ENCODE data around the gene TAMALIN.
A peak's percentile ranks its signal among the peaks of the same experiment; 100 is the strongest.

The TAMALIN gene

DNA sequence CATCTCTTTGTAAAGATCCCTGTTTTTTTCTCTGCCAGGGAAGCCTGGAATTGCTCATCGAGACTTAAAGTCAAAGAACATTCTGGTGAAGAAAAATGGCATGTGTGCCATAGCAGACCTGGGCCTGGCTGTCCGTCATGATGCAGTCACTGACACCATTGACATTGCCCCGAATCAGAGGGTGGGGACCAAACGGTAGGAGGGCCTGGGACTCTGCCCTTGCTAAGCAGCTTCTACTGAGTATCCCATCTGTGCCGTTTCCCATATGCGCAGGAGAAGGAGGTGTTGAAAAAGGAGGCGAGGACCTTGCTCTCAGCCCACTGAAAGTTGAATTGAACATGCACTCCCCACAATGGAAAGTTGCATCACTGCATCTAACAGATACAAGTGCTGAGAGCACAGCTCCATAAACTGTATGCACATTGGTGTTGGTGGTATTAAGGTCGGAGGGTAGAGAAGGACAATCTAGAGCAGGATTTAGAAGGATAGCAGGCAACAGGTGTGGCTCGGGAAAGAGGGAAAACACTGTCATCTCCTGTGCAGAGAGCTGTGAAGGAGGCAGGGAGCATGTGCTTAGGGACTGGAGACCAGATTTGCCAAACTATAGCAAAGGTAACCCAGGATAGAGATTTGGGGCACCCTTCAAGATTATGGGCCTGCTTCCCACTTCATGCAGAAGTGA lies 21.5 kb upstream of the TAMALIN start:
- no peak for DNase-seq

DNA sequence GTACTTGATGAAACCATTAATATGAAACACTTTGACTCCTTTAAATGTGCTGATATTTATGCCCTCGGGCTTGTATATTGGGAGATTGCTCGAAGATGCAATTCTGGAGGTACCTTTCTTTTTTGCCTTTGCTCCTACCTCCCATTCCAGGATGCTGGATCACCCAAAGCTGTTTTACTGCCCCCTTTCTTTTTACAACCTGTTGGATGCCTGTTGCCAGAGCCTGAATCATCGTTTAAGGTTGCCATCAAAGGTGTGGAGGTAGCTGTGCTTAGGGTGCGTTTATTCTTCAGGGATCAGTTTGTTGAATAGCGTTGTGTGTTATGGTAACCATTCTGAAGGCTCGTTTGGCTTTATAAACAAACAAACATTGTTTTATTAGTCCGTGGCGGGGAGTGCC lies 19.9 kb upstream of the TAMALIN start:
- DNase-seq: no peak

DNA sequence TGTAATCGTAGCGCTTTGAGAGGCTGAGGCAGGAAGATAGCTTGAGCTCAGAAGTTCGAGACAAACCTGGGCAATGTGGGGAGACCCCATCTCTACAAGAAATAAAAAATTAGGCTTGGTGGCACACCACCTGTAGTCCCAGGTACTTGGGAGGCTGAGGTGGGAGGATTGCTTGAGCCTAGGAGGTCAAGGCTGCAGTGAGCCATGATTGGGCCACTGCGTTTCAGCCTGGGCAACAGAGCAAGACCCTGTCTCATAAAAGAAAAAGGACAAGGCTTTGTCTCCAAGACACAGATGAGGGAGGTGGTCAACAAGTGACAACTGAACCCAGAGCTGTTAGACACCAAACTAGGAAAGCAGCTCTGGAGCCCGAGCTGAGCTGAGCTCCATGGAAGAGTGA lies 14.5 kb upstream of the TAMALIN start:
- no peak for DNase-seq

DNA sequence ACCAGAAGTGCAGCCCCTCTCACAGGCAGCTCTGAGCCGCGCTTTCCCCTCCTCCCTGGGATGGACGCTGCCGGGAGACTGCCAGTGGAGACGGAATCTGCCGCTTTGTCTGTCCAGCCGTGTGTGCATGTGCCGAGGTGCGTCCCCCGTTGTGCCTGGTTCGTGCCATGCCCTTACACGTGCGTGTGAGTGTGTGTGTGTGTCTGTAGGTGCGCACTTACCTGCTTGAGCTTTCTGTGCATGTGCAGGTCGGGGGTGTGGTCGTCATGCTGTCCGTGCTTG lies 12.3 kb upstream of the TAMALIN start:
- no peak for DNase-seq

DNA sequence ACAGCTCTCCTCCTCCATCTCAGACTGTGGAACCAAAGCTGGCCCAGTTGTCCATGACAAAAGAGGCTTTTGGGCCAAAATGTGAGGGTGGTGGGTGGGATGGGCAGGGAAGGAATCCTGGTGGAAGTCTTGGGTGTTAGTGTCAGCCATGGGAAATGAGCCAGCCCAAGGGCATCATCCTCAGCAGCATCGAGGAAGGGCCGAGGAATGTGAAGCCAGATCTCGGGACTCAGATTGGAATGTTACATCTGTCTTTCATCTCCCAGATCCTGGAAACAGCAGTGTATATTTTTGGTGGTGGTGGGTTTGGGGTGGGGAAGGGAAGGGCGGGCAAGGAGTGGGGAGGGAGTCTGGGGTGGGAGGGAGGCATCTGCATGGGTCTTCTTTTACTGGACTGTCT lies 11.8 kb upstream of the TAMALIN start:
- DNase-seq: no peak

DNA sequence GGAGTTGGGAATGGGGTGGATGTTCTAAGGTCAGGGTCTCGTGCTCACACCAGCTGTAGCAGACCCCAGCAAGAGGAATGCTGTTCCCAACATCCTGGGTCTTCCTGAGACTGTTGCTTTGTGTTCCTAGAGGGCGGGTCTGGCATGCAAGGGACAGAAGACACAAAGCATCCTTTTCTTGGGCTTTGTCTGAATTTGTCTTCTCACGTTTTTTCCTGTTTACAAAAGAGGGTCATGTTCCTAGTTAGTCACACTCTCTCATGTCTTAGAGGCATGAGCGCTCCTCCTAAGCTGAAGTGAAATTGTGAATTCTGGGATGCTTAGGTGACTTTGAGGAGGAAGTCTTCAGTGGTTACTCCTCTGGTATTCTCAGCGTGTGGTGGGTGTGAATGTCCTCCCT lies 9.6 kb upstream of the TAMALIN start:
- DNase-seq: no peak

DNA sequence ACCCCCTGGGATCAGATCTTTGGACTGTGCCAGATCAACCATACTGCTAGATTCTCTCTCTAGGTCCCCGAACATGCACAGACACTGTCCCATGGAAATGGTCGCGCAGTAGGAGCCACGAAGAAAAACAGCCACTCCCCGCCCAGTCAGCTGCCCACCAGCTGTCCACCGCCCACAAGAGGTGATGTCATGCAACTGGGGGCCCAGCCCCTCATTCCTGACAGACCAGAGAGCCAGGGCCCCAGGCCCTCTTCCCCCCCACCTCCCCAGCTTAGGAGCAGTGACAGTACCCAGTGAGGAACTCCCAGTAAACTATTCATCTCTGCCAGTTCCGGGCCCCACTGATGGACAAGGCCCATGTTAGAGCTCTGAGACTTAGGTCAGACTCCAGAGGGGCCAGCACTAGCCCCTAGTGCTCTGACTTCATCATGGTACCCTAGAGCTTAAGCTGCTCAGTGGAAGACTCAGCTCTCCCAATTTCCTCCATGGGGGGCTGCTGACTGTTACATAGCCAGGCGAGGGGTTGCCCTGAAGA lies 3.7 kb upstream of the TAMALIN start:
- DNase-seq: no peak

DNA sequence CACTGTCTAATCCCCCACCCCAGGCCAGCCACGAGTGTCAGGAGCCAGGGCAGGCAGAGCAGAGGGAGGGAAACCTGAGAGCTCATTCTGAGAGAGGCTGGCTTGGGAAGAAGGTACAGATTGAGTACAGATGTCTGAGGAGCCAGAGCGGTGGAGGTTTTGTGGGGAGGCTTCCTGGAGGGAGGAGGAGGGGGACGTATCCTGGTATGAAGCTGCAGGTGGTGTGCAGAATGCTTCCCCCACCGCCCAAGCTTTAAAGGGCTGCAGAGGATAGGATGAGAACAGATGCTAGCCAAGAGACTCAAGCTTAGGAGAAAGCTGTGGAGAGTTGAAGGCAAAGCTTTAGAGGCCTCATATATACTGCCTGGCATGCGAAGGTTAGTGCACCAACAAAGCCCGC lies 3.2 kb upstream of the TAMALIN start:
- peak; percentile 78 to 90 for DNase-seq

DNA sequence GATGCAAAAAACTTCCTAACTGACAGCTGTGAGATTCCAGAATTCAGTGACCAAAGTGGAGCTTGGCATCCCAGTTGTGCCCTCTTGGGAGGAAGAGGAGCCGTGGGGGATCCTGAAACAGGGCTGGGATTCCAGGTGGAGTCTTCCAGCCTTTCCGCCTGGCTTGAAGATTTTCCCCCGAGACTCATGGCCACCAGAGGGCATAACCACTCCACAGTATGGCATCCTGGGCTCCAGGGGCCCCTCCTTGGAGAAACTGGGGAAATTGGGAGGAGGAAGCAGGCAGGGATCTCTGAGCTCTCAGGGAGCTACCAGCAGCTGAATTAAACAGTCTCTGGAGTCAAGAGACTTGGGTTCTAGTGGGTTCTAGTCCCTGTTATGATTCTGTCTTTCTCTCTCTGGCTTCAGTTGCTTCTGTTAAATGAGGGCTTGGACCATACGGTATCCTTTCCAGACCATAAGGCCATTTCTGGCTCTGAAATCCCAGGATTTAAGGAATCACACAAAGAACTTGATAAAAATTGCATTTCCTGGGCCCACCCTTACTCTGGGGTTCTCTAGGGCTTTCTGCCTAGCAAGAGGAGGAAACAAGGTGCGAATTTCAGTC lies 2.6 kb upstream of the TAMALIN start:
- DNase-seq: peak; percentile 78 to 84

DNA sequence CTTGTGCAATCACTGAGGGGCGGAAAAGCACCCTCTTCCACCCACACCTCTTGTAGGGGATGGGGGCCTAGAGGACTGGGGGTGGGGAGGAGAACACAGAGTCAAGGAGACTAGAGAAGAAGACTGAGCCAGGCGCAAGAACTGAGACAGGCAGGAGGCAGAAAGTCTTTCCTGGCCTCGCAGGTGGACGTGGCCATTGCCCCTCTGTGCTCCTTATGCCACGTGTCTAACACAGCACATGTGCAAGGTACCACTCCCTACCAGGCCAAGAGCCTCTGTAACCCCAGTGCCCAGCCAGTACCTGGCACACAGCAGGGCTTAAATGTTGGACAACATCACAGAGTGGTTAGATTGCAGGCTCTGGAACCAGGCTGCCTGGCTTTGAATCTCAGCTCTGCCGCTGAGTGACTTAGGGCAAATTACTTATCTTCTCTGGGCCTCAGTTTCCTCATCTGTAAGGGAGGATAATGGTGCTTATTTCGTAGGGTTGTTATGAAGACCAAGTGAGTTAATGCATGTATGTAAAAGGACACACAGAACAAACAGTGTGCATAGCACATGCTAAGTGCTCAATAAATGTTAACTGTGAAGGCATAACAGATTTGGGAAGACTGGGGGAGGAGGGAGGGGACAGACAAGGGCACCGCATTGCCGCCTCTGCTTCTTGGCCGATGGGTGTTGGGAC lies 1.4 kb upstream of the TAMALIN start:
- DNase-seq: no peak

DNA sequence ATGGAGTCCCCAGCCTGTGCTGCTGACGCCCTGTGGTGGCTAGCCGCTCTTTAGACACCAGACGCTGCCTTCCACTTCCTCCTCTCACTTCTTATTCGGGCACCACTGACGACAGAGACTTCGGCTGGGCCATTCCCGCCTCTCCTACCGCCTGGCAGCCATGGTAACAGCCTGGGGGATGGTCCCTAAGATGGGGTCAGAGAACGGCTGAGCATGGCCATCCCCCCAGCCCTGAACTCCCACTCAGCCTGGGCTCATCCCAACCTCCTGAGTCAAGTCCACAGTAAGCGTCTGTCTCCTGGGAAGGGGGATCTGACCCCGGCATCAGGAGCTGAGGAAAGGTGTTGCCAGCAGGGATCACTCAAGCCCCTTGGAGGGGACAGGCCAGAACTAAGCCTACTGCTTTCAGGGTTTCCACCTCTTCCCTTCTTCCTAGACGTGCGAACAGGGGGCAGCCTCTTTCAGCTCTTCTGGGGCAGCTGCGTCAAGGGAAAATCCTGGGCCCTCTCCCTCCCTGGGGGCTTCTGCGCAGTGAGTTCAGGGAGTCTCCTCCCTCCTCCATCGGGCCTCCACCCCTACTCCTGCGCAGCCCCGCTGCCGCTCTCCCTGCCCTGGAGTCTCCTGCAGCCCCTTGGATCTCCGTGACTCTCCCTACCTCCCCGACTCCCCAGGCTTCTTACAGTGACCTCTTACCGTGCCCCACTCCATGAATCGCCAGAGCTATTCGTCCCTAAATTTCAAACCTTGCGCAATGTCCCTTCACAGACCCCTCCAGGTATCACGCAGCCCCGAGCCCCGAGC lies 643 bp upstream of the TAMALIN start:
- DNase-seq: peak in 1 of 2 experiments; percentile 53

DNA sequence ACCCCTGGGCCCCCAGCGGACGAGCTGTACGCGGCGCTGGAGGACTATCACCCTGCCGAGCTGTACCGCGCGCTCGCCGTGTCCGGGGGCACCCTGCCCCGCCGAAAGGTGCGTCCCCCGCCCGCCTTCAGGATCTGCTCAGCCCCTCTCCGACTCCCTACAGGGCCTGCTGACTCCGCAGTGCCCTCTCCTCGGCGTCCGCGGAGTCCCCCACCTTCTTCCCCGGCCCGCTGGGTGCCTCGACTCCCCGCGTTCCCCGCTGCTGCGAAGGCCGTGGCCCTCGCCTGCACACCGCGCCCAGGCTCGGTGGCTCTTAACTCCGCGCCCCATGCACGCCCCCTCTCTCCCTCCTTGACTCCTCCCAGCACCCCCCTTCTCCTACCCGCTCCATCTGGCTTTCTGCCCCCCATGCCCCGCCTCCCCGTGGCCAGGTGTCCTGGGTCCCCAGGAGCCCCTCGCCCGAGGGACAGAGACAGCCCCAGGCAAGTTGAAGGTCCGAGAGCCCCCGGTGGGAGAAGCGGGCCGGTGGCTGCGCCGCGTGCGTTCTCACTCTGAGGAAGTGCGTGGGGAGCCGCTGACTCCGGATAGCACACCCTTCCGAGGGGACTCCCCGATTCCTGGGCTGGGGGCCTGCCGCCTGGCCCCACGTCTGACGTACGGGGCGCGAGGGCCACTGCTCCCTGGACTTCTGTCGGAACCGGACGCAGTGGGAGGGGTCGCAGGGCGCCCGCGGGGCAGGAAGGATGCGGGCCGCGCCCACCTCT lies 594 bp downstream of the TAMALIN start:
- peak in 1 of 2 experiments; percentile 45 for DNase-seq

DNA sequence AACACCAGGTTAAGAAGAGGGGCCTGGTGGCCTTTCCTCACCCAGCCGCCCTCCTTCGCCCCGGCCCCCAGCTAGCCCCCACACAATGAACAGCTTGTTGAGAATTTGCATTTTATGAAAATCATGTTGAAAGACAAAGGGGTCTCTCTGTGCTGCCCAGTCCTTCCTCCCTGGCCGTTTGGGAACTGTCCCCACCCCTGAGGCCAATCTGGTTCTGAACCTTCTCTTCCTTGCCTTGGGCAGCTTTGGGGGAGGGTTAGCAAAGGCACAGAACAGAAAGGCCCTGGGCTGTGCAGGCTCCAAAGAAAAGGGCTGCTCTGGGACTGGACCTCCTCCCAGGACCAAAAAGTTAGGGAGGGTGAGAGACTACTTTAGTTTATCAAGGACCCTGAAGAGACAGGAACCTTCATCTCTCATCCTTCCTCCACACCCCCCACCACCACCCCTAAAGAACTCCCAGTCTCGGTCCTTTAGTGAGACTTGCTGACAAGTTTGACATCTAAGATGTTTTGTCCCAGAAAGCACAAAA lies 1.3 kb downstream of the TAMALIN start:
- DNase-seq: no peak

DNA sequence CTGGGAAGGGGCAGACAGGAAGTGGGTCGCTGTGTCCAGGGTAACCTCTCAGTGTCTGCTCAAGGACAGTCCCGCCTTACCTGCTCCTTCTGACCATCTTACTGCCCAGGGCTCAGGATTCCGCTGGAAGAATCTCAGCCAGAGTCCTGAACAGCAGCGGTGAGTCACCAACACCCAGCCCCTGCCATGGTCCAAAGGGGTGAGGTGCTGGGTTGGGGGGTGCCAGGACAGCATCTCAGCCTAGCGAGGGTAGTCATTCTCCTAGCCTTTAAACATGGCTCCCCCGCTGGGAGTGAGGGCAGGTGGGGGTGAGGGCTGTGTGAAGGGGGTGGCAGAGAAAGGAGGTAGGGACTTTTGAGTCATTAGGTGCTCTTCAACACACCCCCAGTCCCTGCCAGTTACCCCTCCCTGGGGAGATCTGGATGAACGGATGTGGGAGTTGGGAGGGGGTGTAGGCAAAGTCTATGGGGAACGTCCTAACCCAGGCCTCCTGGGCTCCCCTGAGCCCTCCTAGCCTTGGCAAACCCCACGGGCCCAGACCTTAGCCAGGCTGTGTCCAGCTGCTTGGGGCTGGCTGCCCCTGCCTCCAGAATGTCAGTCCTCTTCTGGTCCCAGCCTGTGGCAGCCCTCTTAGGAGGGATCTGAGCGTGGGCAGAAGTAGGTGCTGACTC lies 2.5 kb downstream of the TAMALIN start:
- DNase-seq: no peak

DNA sequence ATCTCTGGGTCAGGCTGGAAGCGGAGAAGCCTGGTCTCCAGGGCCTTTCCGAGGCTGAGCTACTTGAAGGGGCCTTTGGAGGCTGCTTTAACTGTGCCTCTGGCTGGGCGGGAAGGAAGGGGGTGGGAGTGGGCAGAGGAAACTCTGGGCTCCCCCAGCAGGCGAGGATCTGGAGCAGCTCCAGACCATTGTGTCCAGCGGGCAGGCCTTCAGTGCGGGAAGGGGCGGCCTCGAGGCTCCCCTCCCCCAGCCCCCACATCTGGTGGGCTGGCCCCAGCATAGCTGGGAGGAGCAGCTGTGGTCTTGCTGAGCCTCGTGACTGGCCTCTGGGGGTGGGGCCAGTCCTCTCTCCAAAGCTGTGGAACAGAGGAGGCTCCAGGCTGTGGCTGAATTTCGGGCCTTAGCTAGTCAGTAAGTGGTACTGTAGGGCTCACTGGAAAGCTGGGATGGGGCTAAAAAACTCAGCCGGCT lies 3.4 kb downstream of the TAMALIN start:
- DNase-seq: peak; percentile 20 to 78

DNA sequence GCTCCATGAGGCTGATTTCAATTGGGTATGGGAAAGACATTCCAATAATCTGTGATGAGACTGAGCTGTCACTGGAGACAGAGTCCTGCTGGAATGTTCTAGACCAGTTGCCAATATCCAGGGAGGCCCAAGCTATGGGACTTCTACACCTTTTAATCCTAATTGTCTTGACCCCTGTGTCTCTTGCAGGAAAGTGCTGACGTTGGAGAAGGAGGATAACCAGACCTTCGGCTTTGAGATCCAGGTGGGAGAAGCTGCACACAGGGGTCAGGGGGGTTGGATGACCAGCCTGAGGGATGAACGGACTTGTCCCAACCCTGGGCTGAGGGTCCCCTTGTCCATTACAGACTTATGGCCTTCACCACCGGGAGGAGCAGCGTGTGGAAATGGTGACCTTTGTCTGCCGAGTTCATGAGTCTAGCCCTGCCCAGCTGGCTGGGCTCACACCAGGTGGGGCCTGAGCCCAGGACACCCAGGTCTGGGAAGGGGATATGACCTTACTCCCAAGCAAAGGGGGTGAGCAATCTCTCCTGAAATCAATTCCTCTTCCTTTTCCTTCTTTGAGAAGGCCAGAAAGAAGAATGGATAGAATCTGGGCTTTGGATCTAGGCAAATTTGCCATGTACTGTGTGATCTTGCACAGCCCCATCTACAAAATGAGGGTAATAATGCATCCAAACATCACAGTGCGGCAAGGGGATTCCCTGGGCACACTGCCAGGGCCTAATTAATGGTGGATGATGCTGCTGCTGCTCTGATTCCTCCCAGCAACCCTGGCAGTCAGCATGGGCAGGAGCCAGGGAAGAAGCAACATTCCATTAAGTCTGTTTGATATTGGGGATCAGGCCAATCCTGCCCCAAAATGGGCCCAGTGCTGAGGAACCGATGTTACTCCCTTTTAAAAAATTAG lies 4.2 kb downstream of the TAMALIN start:
- DNase-seq: peak in 1 of 2 experiments; percentile 25

DNA sequence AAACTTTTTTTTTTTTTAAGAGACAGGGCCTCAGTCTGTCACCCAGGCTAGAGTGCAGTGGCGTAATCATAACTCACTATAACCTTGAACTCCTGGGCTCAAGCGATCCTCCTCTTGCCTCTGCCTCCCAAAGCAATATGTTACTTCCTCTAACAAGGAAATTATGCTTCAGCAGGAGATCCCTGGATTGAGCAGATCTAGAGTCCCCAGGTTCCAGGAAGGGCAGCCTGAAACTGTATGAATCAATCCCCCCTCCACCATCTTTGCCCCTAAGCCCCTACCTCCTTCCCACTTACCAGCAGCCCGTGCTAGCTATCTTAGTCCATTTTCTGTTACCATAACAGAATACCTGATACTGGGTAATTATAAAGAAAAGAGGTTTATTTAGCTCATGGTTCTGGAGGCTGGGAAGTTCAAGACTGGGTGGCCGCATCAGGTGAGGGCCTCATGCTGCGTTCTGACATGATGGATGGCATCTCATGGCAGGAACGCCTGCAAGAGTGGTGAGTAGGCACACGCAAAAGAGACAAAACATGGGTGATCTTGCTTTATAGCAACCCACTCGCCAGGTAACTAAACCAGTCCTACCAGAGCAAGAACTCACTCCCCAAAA lies 5.0 kb downstream of the TAMALIN start:
- DNase-seq: no peak

DNA sequence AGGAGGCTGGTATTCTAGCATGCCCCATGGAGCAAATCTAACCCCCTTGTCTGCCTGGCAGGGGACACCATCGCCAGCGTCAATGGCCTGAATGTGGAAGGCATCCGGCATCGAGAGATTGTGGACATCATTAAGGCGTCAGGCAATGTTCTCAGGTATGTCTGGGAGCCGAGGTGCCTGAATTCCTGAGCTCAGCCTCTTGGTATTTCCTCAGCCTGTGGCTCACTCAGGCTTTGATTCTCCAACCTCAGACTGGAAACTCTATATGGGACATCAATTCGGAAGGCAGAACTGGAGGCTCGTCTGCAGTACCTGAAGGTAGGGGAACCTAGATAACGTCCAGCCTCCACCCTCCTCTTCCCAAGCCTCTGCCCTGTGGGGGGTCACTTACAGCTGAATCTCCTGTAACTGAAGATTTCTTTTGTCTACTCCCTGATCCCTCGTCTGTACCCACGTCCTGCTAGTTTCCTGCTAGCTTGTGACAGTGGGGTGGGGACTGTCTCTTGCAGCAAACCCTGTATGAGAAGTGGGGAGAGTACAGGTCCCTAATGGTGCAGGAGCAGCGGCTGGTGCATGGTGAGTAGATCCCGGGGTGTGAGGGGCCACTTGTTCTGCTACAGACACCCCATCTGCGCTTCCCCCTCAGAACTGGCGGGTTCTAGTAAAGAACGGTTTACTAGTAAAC lies 7.0 kb downstream of the TAMALIN start:
- no peak for DNase-seq

All from NCI-H524 (cell line).